ENCODE data around the gene CUEDC2. TPM values are rescaled to one million over a fixed set of nuclear protein-coding genes. Genes with fewer than 3 reads are reported as not detected.

Gene CUEDC2
- total and polyA plus RNA-seq, 10 of the 15 experiments (the other 5 are each of a cell fraction or from before 2014, with no cell fraction given) = 20.4 to 121 (median 75.0) TPM

DNA sequence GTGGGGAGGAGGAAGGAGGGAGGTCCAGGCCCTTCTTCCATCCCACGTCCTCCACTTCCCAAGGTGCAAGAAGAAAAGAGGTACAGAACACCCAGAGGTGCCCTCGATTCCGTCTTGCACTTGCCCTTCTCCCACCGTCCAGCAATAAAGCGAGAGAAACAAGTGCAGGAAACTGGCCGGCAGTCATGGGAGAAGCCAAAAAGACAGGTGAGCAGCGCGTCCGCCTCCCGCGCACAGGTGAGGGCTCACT lies 17.7 kb upstream of the CUEDC2 start (continued):
- peak; percentile 83; the same call in 1 of the 2 replicates for TF ChIP-seq POLR2AphosphoS5 (IDR thresholded peaks at IDR 0.05; ENCODE audit: low read length)
- TF ChIP-seq, protein P1, sequence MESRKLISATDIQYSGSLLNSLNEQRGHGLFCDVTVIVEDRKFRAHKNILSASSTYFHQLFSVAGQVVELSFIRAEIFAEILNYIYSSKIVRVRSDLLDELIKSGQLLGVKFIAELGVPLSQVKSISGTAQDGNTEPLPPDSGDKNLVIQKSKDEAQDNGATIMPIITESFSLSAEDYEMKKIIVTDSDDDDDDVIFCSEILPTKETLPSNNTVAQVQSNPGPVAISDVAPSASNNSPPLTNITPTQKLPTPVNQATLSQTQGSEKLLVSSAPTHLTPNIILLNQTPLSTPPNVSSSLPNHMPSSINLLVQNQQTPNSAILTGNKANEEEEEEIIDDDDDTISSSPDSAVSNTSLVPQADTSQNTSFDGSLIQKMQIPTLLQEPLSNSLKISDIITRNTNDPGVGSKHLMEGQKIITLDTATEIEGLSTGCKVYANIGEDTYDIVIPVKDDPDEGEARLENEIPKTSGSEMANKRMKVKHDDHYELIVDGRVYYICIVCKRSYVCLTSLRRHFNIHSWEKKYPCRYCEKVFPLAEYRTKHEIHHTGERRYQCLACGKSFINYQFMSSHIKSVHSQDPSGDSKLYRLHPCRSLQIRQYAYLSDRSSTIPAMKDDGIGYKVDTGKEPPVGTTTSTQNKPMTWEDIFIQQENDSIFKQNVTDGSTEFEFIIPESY (IDR thresholded peaks at IDR 0.05) = no peak
- TF ChIP-seq PML (IDR thresholded peaks at IDR 0.05; ENCODE audit: low read length) = no peak
- TF ChIP-seq, protein P2, sequence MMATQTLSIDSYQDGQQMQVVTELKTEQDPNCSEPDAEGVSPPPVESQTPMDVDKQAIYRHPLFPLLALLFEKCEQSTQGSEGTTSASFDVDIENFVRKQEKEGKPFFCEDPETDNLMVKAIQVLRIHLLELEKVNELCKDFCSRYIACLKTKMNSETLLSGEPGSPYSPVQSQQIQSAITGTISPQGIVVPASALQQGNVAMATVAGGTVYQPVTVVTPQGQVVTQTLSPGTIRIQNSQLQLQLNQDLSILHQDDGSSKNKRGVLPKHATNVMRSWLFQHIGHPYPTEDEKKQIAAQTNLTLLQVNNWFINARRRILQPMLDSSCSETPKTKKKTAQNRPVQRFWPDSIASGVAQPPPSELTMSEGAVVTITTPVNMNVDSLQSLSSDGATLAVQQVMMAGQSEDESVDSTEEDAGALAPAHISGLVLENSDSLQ (IDR thresholded peaks at IDR 0.05) = 0 out of 2 replicates have a peak, but pooled peaks have one; percentile 10
- TF ChIP-seq CREB1 (IDR thresholded peaks at IDR 0.05; ENCODE audit: low read depth) = no peak
- no peak for TF ChIP-seq IKZF2 (IDR thresholded peaks at IDR 0.05)
- no peak for TF ChIP-seq ZNF384 (IDR thresholded peaks at IDR 0.05; ENCODE audit: borderline replicate concordance, low read depth, low read length)

DNA sequence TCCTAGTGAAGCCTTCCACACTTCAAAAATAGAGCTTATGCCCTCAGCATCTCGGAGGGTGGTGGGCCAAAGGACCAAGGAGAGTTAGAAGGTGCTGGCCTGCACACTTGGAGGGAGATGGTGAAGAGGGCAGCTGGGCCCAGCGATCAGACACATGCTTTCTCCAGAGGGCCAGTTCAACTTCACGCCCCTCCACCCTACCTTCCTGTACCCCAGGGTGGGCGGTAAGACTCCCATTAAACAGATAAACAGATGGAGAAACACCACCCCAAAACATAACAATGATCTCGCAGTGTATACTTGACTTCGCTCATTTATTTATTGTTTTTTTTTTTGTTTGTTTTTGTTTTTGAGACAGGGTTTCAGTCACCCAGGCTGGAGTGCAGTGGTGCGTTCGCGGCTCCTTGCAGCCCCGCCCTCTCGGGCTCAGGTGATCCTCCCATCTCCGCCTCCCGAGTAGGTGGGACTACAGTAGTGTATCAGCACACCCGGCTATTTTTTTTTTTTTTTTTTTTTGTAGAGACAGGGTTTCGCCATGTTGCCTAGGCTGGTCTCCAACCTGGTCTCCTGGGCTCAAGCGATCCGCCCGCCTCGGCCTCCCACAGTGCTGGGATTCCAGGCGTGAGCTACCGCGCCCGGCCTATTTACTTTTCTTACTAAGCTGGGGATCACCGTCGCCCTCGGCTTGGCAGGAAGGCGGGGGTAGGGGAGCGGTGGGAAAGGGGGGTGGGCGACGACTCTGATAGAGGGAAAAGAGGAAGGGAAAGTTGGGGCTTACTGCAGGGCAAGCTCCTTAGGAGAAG lies 17.1 kb upstream of the CUEDC2 start:
- ATAC-seq = peak; percentile 87
- peak; percentile 55 for DNase-seq (ENCODE audit: low read depth, low spot score)
- 6% methylated on average over 26 of the region's 30 CpGs for WGBS (ENCODE audit: insufficient coverage, insufficient replicate concordance, low lambda C conversion rate, missing lambda C conversion rate)
- POLR2A ChIA-PET = interaction anchor here (0.5 to 6.1 kb wide), 21 partner anchors 8 to 317 kb away, joined by 3 to 69 read pairs (median 5); partner anchors contain the start of genes CUEDC2, FBXL15, GBF1 and NFKB2
- H2AFZ ChIP-seq (ENCODE audit: control insufficient read depth, low read depth, low read length) = peak overlapping the region; percentile 85
- peak overlapping the region; percentile 99 for H3K4me3 ChIP-seq
- peak; percentile 74 for FAIRE-seq
- H3K4me2 ChIP-seq (ENCODE audit: control insufficient read depth, insufficient read depth) = peak overlapping the region; percentile 95
- SMC1A ChIA-PET (ENCODE audit: uncharacterized antibody, unreplicated experiment) = interaction anchor here (0.6 to 3.4 kb wide), 6 partner anchors 13 to 96 kb away, joined by 3 to 23 read pairs (median 4); partner anchors contain the start of genes CUEDC2 and NFKB2
- no peaks in the 10 kb centered on the region for H4K20me1 ChIP-seq (ENCODE audit: control insufficient read depth, insufficient read depth)
- RAD21 ChIA-PET (ENCODE audit: unreplicated experiment) = interaction anchor here (0.7 to 3.7 kb wide), 6 partner anchors 11 to 926 kb away, joined by 4 to 20 read pairs (median 10); partner anchors contain the start of genes CUEDC2 and FBXL15
- intact Hi-C loops (cut with micrococcal nuclease; ENCODE audit: unreplicated experiment) (loop anchor here (2.0 kb wide), 2 partner anchors 17 to 53 kb away; partner anchors contain the start of genes ACTR1A, CUEDC2 and SUFU), in situ Hi-C loops (cut with MboI) (no loop called here)
- H3K27ac ChIP-seq (ENCODE audit: control insufficient read depth, insufficient read depth) = peak overlapping the region; percentile 88
- no peaks in the 10 kb centered on the region for H3K9me3 ChIP-seq (replicated peaks; ENCODE audit: control insufficient read depth, insufficient read depth, low read length)
- no peaks in the 10 kb centered on the region for H3K27me3 ChIP-seq (replicated peaks in 1 of 2; ENCODE audit: control insufficient read depth in 2 of 2, insufficient read depth in 2 of 2, low read length in 1 of 2)
- H3K79me2 ChIP-seq (ENCODE audit: control insufficient read depth, insufficient read depth, low read length) = peaks cover 21% of the 10 kb centered on the region
- BruUV-seq (replicated peaks) = no TSS peak
- CTCF ChIA-PET = interaction anchor here (0.7 to 4.0 kb wide), 10 partner anchors 9 to 56 kb away, joined by 3 to 21 read pairs (median 4); partner anchors contain the start of genes CUEDC2 and FBXL15
- H3K4me1 ChIP-seq (ENCODE audit: control insufficient read depth, insufficient read depth, low read length) = peaks cover 18% of the 10 kb centered on the region
- H3K9ac ChIP-seq (ENCODE audit: control insufficient read depth, insufficient read depth, low read length) = peak overlapping the region; percentile 90
- no peaks in the 10 kb centered on the region; a peak in 1 of 4 replicates for H3K36me3 ChIP-seq (ENCODE audit: control insufficient read depth in 2 of 2, insufficient read depth in 2 of 2, low read length in 1 of 2)
- TF ChIP-seq KAT2A (conservative IDR thresholded peaks at IDR 0.05; ENCODE audit: control insufficient read depth, low read depth, low read length) = no peak
- TF ChIP-seq RAD21 (IDR thresholded peaks at IDR 0.05; ENCODE audit: insufficient read depth, low read depth, low read length) = no peak
- TF ChIP-seq STAT1 (conservative IDR thresholded peaks at IDR 0.05) = no peak
- TF ChIP-seq STAT3 (IDR thresholded peaks at IDR 0.05; ENCODE audit: low read depth, low read length) = no peak
- TF ChIP-seq ZBED1 (IDR thresholded peaks at IDR 0.05; ENCODE audit: borderline replicate concordance) = no peak
- no peak for TF ChIP-seq SMAD1 (IDR thresholded peaks at IDR 0.05; ENCODE audit: low read depth, partially characterized antibody)
- TF ChIP-seq NFYA (IDR thresholded peaks at IDR 0.05; ENCODE audit: borderline replicate concordance, low read depth, low read length) = no peak
- TF ChIP-seq ZNF217 (IDR thresholded peaks at IDR 0.05) = no peak
- TF ChIP-seq, protein P3, sequence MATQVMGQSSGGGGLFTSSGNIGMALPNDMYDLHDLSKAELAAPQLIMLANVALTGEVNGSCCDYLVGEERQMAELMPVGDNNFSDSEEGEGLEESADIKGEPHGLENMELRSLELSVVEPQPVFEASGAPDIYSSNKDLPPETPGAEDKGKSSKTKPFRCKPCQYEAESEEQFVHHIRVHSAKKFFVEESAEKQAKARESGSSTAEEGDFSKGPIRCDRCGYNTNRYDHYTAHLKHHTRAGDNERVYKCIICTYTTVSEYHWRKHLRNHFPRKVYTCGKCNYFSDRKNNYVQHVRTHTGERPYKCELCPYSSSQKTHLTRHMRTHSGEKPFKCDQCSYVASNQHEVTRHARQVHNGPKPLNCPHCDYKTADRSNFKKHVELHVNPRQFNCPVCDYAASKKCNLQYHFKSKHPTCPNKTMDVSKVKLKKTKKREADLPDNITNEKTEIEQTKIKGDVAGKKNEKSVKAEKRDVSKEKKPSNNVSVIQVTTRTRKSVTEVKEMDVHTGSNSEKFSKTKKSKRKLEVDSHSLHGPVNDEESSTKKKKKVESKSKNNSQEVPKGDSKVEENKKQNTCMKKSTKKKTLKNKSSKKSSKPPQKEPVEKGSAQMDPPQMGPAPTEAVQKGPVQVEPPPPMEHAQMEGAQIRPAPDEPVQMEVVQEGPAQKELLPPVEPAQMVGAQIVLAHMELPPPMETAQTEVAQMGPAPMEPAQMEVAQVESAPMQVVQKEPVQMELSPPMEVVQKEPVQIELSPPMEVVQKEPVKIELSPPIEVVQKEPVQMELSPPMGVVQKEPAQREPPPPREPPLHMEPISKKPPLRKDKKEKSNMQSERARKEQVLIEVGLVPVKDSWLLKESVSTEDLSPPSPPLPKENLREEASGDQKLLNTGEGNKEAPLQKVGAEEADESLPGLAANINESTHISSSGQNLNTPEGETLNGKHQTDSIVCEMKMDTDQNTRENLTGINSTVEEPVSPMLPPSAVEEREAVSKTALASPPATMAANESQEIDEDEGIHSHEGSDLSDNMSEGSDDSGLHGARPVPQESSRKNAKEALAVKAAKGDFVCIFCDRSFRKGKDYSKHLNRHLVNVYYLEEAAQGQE (IDR thresholded peaks at IDR 0.05; ENCODE audit: low read depth, low read length) = no peak
